H1 (cell line): ENCODE measurements around the gene MRPL55. TPM values are rescaled to one million over a fixed set of nuclear protein-coding genes. Genes with fewer than 3 reads are reported as not detected.

Experiments used
- CHD2 ChIP-seq: IDR thresholded peaks from 2 replicates; pipeline ENCODE4 v1.6.1; 2012; ENCODE audit warnings: low read length, improper control_type of control experiment
- EP300 ChIP-seq, 2 experiments: IDR thresholded peaks; 1 replicate in 1 of 2; 2 replicates in 1 of 2; pipeline ENCODE4 v1.6.1; 2011 to 2012; ENCODE audit warnings: low read depth in 2 of 2, low read length in 2 of 2, mild to moderate bottlenecking in 2 of 2, borderline replicate concordance in 1 of 2, inconsistent platforms in 1 of 2, moderate library complexity in 1 of 2
- HDAC2 ChIP-seq, 2 experiments: fragments of 300-600 bp in 1 of 2; sonication (generic) in 1 of 2; IDR thresholded peaks; 2 replicates each; pipeline ENCODE4 v1.6.1; 2011 to 2012; ENCODE audit warnings: low read depth in 2 of 2, low read length in 2 of 2, mild to moderate bottlenecking in 2 of 2, moderate library complexity in 2 of 2, borderline replicate concordance in 1 of 2, inconsistent platforms in 1 of 2
- KDM5A ChIP-seq: fragments of 200-600 bp; IDR thresholded peaks from 2 replicates; pipeline ENCODE4 v1.7.1; 2012; ENCODE audit warnings: mild to moderate bottlenecking, low read length, inconsistent platforms, mixed read lengths
- POLR2A ChIP-seq, 2 experiments: IDR thresholded peaks; 1 replicate in 1 of 2; 2 replicates in 1 of 2; pipeline ENCODE4 v1.6.1; 2011; ENCODE audit warnings: low read depth in 2 of 2, low read length in 2 of 2, mild to moderate bottlenecking in 2 of 2; ENCODE audit errors: control extremely low read depth in 1 of 2
- RFX5 ChIP-seq: IDR thresholded peaks from 2 replicates; pipeline ENCODE4 v1.6.1; 2011; ENCODE audit warnings: low read depth, low read length, improper control_type of control experiment, borderline replicate concordance
- SP1 ChIP-seq: IDR thresholded peaks from 2 replicates; pipeline ENCODE4 v1.6.1; 2011; ENCODE audit warnings: low read depth, low read length
- TEAD4 ChIP-seq: IDR thresholded peaks from 2 replicates; pipeline ENCODE4 v1.6.1; 2012; ENCODE audit warnings: low read depth, low read length, inconsistent platforms, mixed read lengths
- polyA plus RNA-seq, 7 experiments: library from polyadenylated mRNA; depleted of rRNA in 3 of 7; stranded (reverse) in 5 of 7; unstranded in 2 of 7; fragments of >200 nt in 5 of 7; fragments of 200-250 nt in 2 of 7; gene quantifications; 1 replicate in 5 of 7; 2 replicates in 1 of 7; 4 replicates in 1 of 7; pipeline versions ENCODE4 v1.2.1 to v1.2.3, GENCODE V29; 2011 to 2013; ENCODE audit warnings: missing spikeins in 2 of 7, mixed read lengths in 2 of 7
- total RNA-seq: library from RNA; stranded (reverse); fragmentation: NEBNext Ultra II Directional; extraction: Animal tissue kit (Norgen Biotek cat#: 25700); gene quantifications from 2 replicates; pipeline ENCODE4 v1.2.1, GENCODE V29; 2021
- TF ChIP-seq, protein P1 (sequence below): IDR thresholded peaks from 2 replicates; pipeline ENCODE4 v1.6.1; 2011; ENCODE audit warnings: low read length, improper control_type of control experiment

Gene MRPL55
- total and polyA plus RNA-seq, 2 of the 8 experiments (the other 6 are each of a cell fraction or from before 2014, with no cell fraction given), result 59.0 to 244 TPM

GRCh38 chr1:228101614-228101993 lies 7.5 kb downstream of the MRPL55 start (continued):
- TF ChIP-seq KDM5A, result no peak
- TF ChIP-seq, protein P1, sequence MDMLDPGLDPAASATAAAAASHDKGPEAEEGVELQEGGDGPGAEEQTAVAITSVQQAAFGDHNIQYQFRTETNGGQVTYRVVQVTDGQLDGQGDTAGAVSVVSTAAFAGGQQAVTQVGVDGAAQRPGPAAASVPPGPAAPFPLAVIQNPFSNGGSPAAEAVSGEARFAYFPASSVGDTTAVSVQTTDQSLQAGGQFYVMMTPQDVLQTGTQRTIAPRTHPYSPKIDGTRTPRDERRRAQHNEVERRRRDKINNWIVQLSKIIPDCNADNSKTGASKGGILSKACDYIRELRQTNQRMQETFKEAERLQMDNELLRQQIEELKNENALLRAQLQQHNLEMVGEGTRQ, result no peak
- no peak for TF ChIP-seq POLR2A (IDR thresholded peaks at IDR 0.05; ENCODE audit: control extremely low read depth in 1 of 2, low read depth in 2 of 2, low read length in 2 of 2)
- TF ChIP-seq SP1, result no peak
- no peak for TF ChIP-seq CHD2
- no peak for TF ChIP-seq RFX5
- TF ChIP-seq TEAD4, result no peak
- no peak for TF ChIP-seq HDAC2 (IDR thresholded peaks at IDR 0.05; ENCODE audit: borderline replicate concordance in 1 of 2, low read depth in 2 of 2, low read length in 2 of 2)
- TF ChIP-seq EP300 (IDR thresholded peaks at IDR 0.05; ENCODE audit: borderline replicate concordance in 1 of 2, low read depth in 2 of 2, low read length in 2 of 2), result no peak
